K562 (cell line): Measurements from ENCODE around the gene CUL5. TPM values are rescaled to one million over a fixed set of nuclear protein-coding genes. Genes with fewer than 3 reads are reported as not detected.

Experiments
- ATAC-seq: fragments of 200-7000 bp; cut with Tn5 transposase; 3 replicates; pipeline ENCODE4 v1.9.1; 2020; ENCODE audit warnings: moderate library complexity
- BruUV-seq: library from RNA; stranded (reverse); fragments of 400-500 nt; replicated peaks from 2 replicates; lab custom pipeline; 2021; lab: Mats Ljungman, UMichigan
- CTCF ChIA-PET: fragments of 300-600 bp; formaldehyde crosslinking; extraction: SDS; loops from one replicate; lab custom pipeline; 2021; ENCODE audit warnings: low intra/inter-chr PET ratio; lab: Yijun Ruan, JAX
- POLR2A ChIA-PET: fragments of 300-600, 350-650 bp; sonication (Branson Sonifier 250); formaldehyde crosslinking; extraction: SDS; loops from one replicate; lab custom pipeline; 2021; ENCODE audit warnings: antibody characterized with exemption, inconsistent platforms; lab: Yijun Ruan, JAX
- DNase-seq, 4 experiments: peaks; one replicate each; pipeline versions ENCODE4 v3.0.0 to v3.0.0-alpha.2; 2011 to 2018; ENCODE audit warnings: low spot score in 3 of 4, mixed read lengths in 3 of 4; ENCODE audit errors: extremely low read depth in 1 of 4
- FAIRE-seq: peaks from 2 replicates; lab custom pipeline; 2011; peaks lifted over from hg19 to GRCh38; lab: Jason Lieb, UNC
- H2AFZ ChIP-seq: 2 replicates; pipeline ENCODE4 v1.6.0; 2011; ENCODE audit warnings: low read depth, low read length, control low read depth, inconsistent platforms
- H3K27ac ChIP-seq: fragments of 200-600 bp; 3 replicates; pipeline ENCODE4 v1.8.0; 2011; ENCODE audit warnings: low read depth, mild to moderate bottlenecking, control low read depth, inconsistent platforms, low read length, moderate library complexity, mixed read lengths; ENCODE audit errors: extremely low read depth
- H3K27me3 ChIP-seq, 2 experiments: fragments of 300-600 bp in 1 of 2; 2 replicates in 1 of 2; 3 replicates in 1 of 2; pipeline versions ENCODE4 v1.6.0 to v1.8.0; 2011; ENCODE audit warnings: inconsistent platforms in 2 of 2, low read length in 2 of 2, mild to moderate bottlenecking in 1 of 2, mixed read lengths in 1 of 2, moderate library complexity in 1 of 2; ENCODE audit not compliant: control insufficient read depth in 2 of 2, insufficient read depth in 2 of 2
- H3K36me3 ChIP-seq: fragments of 300-600 bp; 3 replicates; pipeline ENCODE4 v1.8.0; 2011; ENCODE audit warnings: mild to moderate bottlenecking, low read length, inconsistent platforms; ENCODE audit not compliant: control insufficient read depth, insufficient read depth
- H3K4me1 ChIP-seq, 2 experiments: fragments of 200-600 bp in 1 of 2; replicated peaks in 1 of 2; 2 replicates in 1 of 2; 3 replicates in 1 of 2; pipeline versions ENCODE4 v1.5.1 to v1.8.0; 2011; ENCODE audit warnings: inconsistent platforms in 2 of 2, low read length in 2 of 2, mild to moderate bottlenecking in 1 of 2, mixed read lengths in 1 of 2, moderate library complexity in 1 of 2; ENCODE audit not compliant: control insufficient read depth in 2 of 2, insufficient read depth in 2 of 2
- H3K4me2 ChIP-seq: 2 replicates; pipeline ENCODE4 v1.6.1; 2011; ENCODE audit warnings: low read length, control low read depth, inconsistent platforms, mixed read lengths; ENCODE audit not compliant: insufficient read depth
- H3K4me3 ChIP-seq: fragments of 200-600 bp; sonication (generic), shearing (Covaris generic); 2 replicates; pipeline ENCODE4 v1.5.1; 2016; ENCODE audit warnings: control low read depth, inconsistent platforms
- H3K79me2 ChIP-seq: fragments of 200-600 bp; 3 replicates; pipeline ENCODE4 v1.8.0; 2011; ENCODE audit warnings: low read length, inconsistent platforms; ENCODE audit not compliant: control insufficient read depth, insufficient read depth
- H3K9ac ChIP-seq, 2 experiments: 2 replicates each; pipeline versions ENCODE4 v1.6.0 to v1.6.1; 2011; ENCODE audit warnings: low read depth in 2 of 2, low read length in 2 of 2, control low read depth in 1 of 2, inconsistent platforms in 1 of 2, mild to moderate bottlenecking in 1 of 2, mixed read lengths in 1 of 2; ENCODE audit not compliant: insufficient read depth in 1 of 2
- H3K9me1 ChIP-seq: one replicate; pipeline ENCODE4 v1.6.0; 2011; ENCODE audit warnings: inconsistent platforms, mild to moderate bottlenecking, low read length, moderate library complexity; ENCODE audit not compliant: control insufficient read depth, insufficient read depth
- H3K9me3 ChIP-seq: replicated peaks from 2 replicates; pipeline ENCODE4 v1.5.1; 2011; ENCODE audit warnings: low read depth, low read length, inconsistent platforms; ENCODE audit not compliant: control insufficient read depth, insufficient read depth
- H4K20me1 ChIP-seq: replicated peaks from 2 replicates; pipeline ENCODE4 v1.6.1; 2011; ENCODE audit warnings: low read length, inconsistent platforms, mixed read lengths; ENCODE audit not compliant: control insufficient read depth, insufficient read depth
- ETV1 ChIP-seq: fragments of 450-650 bp; conservative IDR thresholded peaks from 2 replicates; pipeline ENCODE4 v1.6.1; 2016; ENCODE audit warnings: missing genetic modification characterization, control low read depth, low read depth, missing compliant biosample characterization
- ETV6 ChIP-seq, 3 experiments: fragments of 150-350 bp in 1 of 3; sonication (generic) in 1 of 3; formaldehyde crosslinking in 1 of 3; IDR thresholded peaks; 2 replicates each; pipeline versions ENCODE4 v1.6.1 to v1.8.0; 2014 to 2022; ENCODE audit warnings: borderline replicate concordance in 2 of 3, low read depth in 2 of 3, antibody characterized with exemption in 1 of 3, low read length in 1 of 3, mild to moderate bottlenecking in 1 of 3, missing genetic modification reagents in 1 of 3
- HBP1 ChIP-seq: fragments of 450-650 bp; formaldehyde crosslinking; IDR thresholded peaks from 2 replicates; pipeline ENCODE4 v1.4.0; 2022; ENCODE audit warnings: missing genetic modification characterization
- HDGF ChIP-seq: fragments of 450-650 bp; IDR thresholded peaks from 2 replicates; pipeline ENCODE4 v1.6.1; 2016
- MAZ ChIP-seq, 2 experiments: fragments of 450-650 bp in 1 of 2; sonication (generic) in 1 of 2; formaldehyde crosslinking; IDR thresholded peaks in 1 of 2; conservative IDR thresholded peaks in 1 of 2; 2 replicates each; pipeline versions ENCODE4 v1.4.0 to v1.5.0; 2020; ENCODE audit warnings: mild to moderate bottlenecking in 1 of 2, missing genetic modification reagents in 1 of 2
- MIER1 ChIP-seq: fragments of 450-650 bp; IDR thresholded peaks from 2 replicates; pipeline ENCODE4 v1.6.1; 2016; ENCODE audit warnings: antibody characterized with exemption, mild to moderate bottlenecking, low read depth
- NEUROD1 ChIP-seq: fragments of 150-350 bp; IDR thresholded peaks from 2 replicates; pipeline ENCODE4 v1.6.1; 2014; ENCODE audit warnings: borderline replicate concordance, low read length, low read depth; ENCODE audit not compliant: partially characterized antibody
- NFIC ChIP-seq: fragments of 450-650 bp; IDR thresholded peaks from 2 replicates; pipeline ENCODE4 v1.6.1; 2017; ENCODE audit warnings: mild to moderate bottlenecking, inconsistent platforms
- XRCC4 ChIP-seq: IDR thresholded peaks from one replicate; pipeline ENCODE4 v1.6.1; 2011; ENCODE audit not compliant: insufficient read depth, insufficient read length; ENCODE audit errors: extremely low read depth
- ZNF778 ChIP-seq: fragments of 450-650 bp; formaldehyde crosslinking; IDR thresholded peaks from 2 replicates; pipeline ENCODE4 v1.4.0; 2020; ENCODE audit warnings: mild to moderate bottlenecking, moderate library complexity
- in situ Hi-C: fragments of 300-500 bp; cut with MboI; formaldehyde crosslinking; loops from 4 replicates; pipeline ENCODE4 v1.15.0; 2018; ENCODE audit warnings: inconsistent platforms, mixed read lengths
- intact Hi-C: fragments of 100-400 bp; cut with micrococcal nuclease; formaldehyde crosslinking; loops from 2 replicates; pipeline ENCODE4 v1.14.2; 2022
- polyA plus RNA-seq, 8 experiments: library from polyadenylated mRNA; depleted of rRNA in 4 of 8; stranded (reverse) in 5 of 8; unstranded in 3 of 8; fragments of >200 nt; fragmentation: Nextera tagmentation in 2 of 8; fragmentation: Illumina TruSeq in 1 of 8; extraction: Ambion mirVana in 2 of 8; extraction: Trizol in 1 of 8; gene quantifications; 2 replicates each; pipeline versions ENCODE4 v1.2.1 to v1.2.3, GENCODE V29; 2011 to 2014; ENCODE audit warnings: inconsistent platforms in 1 of 8, missing spikeins in 1 of 8
- total RNA-seq, 7 experiments: library from RNA; depleted of rRNA in 6 of 7; stranded (reverse); fragments of >200 nt in 6 of 7; fragmentation: Illumina TruSeq in 2 of 7; extraction: Trizol in 2 of 7; gene quantifications; 2 replicates each; pipeline versions ENCODE4 v1.2.1 to v1.2.3, GENCODE V29; 2011 to 2021; ENCODE audit warnings: low replicate concordance in 1 of 7
- TF ChIP-seq, protein P1 (sequence below): IDR thresholded peaks from 2 replicates; pipeline ENCODE4 v1.6.1; 2016; ENCODE audit warnings: missing genetic modification characterization, missing compliant biosample characterization

The CUL5 gene
- total and polyA plus RNA-seq, 9 of the 15 experiments (the other 6 are each of a cell fraction or from before 2014, with no cell fraction given), result 14.3 to 45.9 (median 23.0) TPM

DNA sequence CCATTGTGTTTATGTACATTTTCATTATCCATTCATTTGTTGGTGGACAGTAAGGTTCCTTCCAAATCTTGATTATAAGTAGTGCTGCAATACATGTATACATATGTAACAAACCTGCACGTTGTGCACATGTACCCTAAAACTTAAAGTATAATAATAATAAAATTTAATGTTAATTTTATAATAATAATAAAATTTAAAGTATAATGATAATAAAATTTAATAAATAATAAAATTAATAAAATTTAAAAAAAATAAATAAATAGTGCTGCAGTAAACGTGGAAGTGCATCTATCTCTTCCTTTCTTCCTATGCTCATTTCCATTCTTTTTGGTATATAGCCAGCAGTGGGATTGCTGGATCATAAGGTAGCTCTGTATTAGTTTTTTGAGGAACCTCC lies 54.7 kb downstream of the CUL5 start (continued):
- TF ChIP-seq HBP1 (CRISPR knock-in tag) (no peak), ETV6 (IDR thresholded peaks at IDR 0.05; ENCODE audit: borderline replicate concordance in 1 of 2, low read depth in 2 of 2, low read length in 1 of 2) (no peak), ETV6 (CRISPR knock-in tag; IDR thresholded peaks at IDR 0.05; ENCODE audit: borderline replicate concordance) (no peak), NFIC (no peak), NEUROD1 (no peak), MIER1 (no peak), XRCC4 (no peak), ETV1 (no peak), HDGF (no peak), ZNF778 (CRISPR knock-in tag) (no peak)
- TF ChIP-seq, all 486 proteins: peak for 0

DNA sequence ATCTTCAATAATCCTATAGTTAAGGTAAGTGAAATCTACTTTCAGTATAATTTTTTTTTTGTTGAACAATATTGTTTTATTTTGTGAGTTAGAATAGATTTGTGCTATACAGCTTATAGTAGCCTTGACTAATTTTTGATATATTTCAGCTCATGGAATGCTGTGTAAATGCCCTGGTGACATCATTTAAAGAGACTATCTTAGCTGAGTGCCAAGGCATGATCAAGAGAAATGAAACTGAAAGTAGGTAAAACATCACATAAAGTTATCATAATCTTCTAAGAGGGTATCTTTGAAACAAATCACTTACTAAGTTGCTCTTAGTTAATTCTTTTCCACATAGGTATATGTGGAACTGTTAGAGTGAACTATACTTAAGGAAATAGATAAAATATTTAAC lies 61.2 kb downstream of the CUL5 start:
- no peaks in the 10 kb centered on the region for H3K9me3 ChIP-seq
- POLR2A ChIA-PET, result interaction anchor here (0.9 kb wide), 1 partner anchor 10 kb away, joined by 3 read pairs; no protein-coding TSS in a partner anchor
- no peak overlapping the region for H3K4me3 ChIP-seq
- BruUV-seq, result no TSS peak
- DNase-seq (no peak), ATAC-seq (no peak), FAIRE-seq (no peak)
- no peak overlapping the region for H3K4me2 ChIP-seq
- no peak overlapping the region for H2AFZ ChIP-seq
- CTCF ChIA-PET, result no interaction called here
- intact Hi-C loops, result no loop called here
- no peaks in the 10 kb centered on the region for H4K20me1 ChIP-seq
- no peaks in the 10 kb centered on the region for H3K9me1 ChIP-seq
- H3K79me2 ChIP-seq, result 0 out of 3 replicates have a peak, but pooled peaks cover 4% of the 10 kb centered on the region
- H3K36me3 ChIP-seq, result peaks cover 53% of the 10 kb centered on the region
- no peaks in the 10 kb centered on the region for H3K27me3 ChIP-seq
- no peak overlapping the region for H3K27ac ChIP-seq
- in situ Hi-C loops, result no loop called here
- H3K9ac ChIP-seq, result no peak overlapping the region
- no peak for TF ChIP-seq MAZ (CRISPR knock-in tag; conservative IDR thresholded peaks at IDR 0.05 in 1 of 2, IDR thresholded peaks at IDR 0.05 in 1 of 2)
- TF ChIP-seq, protein P1, sequence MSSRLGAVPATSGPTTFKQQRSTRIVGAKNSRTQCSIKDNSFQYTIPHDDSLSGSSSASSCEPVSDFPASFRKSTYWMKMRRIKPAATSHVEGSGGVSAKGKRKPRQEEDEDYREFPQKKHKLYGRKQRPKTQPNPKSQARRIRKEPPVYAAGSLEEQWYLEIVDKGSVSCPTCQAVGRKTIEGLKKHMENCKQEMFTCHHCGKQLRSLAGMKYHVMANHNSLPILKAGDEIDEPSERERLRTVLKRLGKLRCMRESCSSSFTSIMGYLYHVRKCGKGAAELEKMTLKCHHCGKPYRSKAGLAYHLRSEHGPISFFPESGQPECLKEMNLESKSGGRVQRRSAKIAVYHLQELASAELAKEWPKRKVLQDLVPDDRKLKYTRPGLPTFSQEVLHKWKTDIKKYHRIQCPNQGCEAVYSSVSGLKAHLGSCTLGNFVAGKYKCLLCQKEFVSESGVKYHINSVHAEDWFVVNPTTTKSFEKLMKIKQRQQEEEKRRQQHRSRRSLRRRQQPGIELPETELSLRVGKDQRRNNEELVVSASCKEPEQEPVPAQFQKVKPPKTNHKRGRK, result no peak
- no peaks in the 10 kb centered on the region for H3K4me1 ChIP-seq
